WERI-Rb-1 (cell line): ENCODE results near the gene CDH24.

Experiments used
- DNase-seq: peaks from one replicate; pipeline ENCODE4 v3.0.0-alpha.2; 2020
- H3K27ac ChIP-seq: fragments of 250-450 bp; sonication (Bioruptor Pico); 2 replicates; pipeline ENCODE4 v1.5.1; 2020; ENCODE audit warnings: mild to moderate bottlenecking, moderate library complexity
- H3K27me3 ChIP-seq: fragments of 250-450 bp; sonication (Bioruptor Pico); 2 replicates; pipeline ENCODE4 v1.5.1; 2021; ENCODE audit warnings: mild to moderate bottlenecking, low read depth, moderate library complexity; ENCODE audit not compliant: insufficient read depth, severe bottlenecking
- H3K36me3 ChIP-seq: fragments of 250-450 bp; sonication (Bioruptor Pico); 2 replicates; pipeline ENCODE4 v1.5.1; 2020; ENCODE audit warnings: mild to moderate bottlenecking, moderate library complexity
- H3K4me3 ChIP-seq: 2 replicates; pipeline ENCODE4 v1.5.1; 2011; ENCODE audit warnings: low read depth, mild to moderate bottlenecking, control low read depth, low read length
- H3K9me3 ChIP-seq: fragments of 250-450 bp; sonication (Bioruptor Pico); 2 replicates; pipeline ENCODE4 v1.5.1; 2021; ENCODE audit warnings: mild to moderate bottlenecking, moderate library complexity; ENCODE audit not compliant: severe bottlenecking
- CTCF ChIP-seq: IDR thresholded peaks from 2 replicates; pipeline ENCODE4 v1.5.1; 2011; ENCODE audit warnings: low read depth, mild to moderate bottlenecking, control low read depth, inconsistent platforms, low read length

CDH24 gene

GRCh38 chr14:23033251-23033727 lies 24.0 kb downstream of the CDH24 start:
- DNase-seq: no peak
- Histone ChIP-seq H3K27ac (no peak overlapping the region), H3K27me3 (no peaks in the 10 kb centered on the region), H3K4me3 (no peak overlapping the region), H3K36me3 (peaks cover 53% of the 10 kb centered on the region), H3K9me3 (no peaks in the 10 kb centered on the region)
- no peak for TF ChIP-seq CTCF

- Histone ChIP-seq H3K27me3 (no peaks in the 10 kb centered on the region), H3K36me3 (peaks cover 60% of the 10 kb centered on the region), H3K27ac (no peak overlapping the region), H3K9me3 (no peaks in the 10 kb centered on the region), H3K4me3 (no peak overlapping the region)
- no peak for DNase-seq
- TF ChIP-seq CTCF: no peak
Measured at GRCh38 chr14:23030936-23031335, 26.4 kb downstream of the CDH24 start.

GRCh38 chr14:23028799-23029198 lies 28.5 kb downstream of the CDH24 start:
- Histone ChIP-seq H3K36me3 (peaks cover 65% of the 10 kb centered on the region), H3K4me3 (peak overlapping the region; percentile 22), H3K9me3 (no peaks in the 10 kb centered on the region), H3K27me3 (no peaks in the 10 kb centered on the region), H3K27ac (peak overlapping the region; percentile 93)
- no peak for TF ChIP-seq CTCF
- DNase-seq: no peak

- TF ChIP-seq CTCF: no peak
- H3K27me3 ChIP-seq: no peaks in the 10 kb centered on the region
- no peak overlapping the region for H3K4me3 ChIP-seq
- peak; percentile 88 for DNase-seq
- H3K27ac ChIP-seq: peak overlapping the region; percentile 93
- H3K36me3 ChIP-seq: peaks cover 31% of the 10 kb centered on the region
- no peaks in the 10 kb centered on the region for H3K9me3 ChIP-seq
Measured at GRCh38 chr14:23025151-23025814, 32.0 kb downstream of the CDH24 start.

- no peaks in the 10 kb centered on the region for H3K9me3 ChIP-seq
- no peak for TF ChIP-seq CTCF
- peaks cover 25% of the 10 kb centered on the region for H3K36me3 ChIP-seq
- peak overlapping the region; percentile 93 for H3K27ac ChIP-seq
- no peaks in the 10 kb centered on the region for H3K27me3 ChIP-seq
- peak overlapping the region; percentile 13; the same call in 1 of the 2 replicates for H3K4me3 ChIP-seq
- DNase-seq: peak; percentile 86
Measured at GRCh38 chr14:23024612-23025075, 32.7 kb downstream of the CDH24 start.

- no peaks in the 10 kb centered on the region for H3K27me3 ChIP-seq
- H3K4me3 ChIP-seq: no peak overlapping the region
- no peak for DNase-seq
- no peaks in the 10 kb centered on the region for H3K9me3 ChIP-seq
- TF ChIP-seq CTCF: no peak
- peak overlapping the region; percentile 93 for H3K27ac ChIP-seq
- H3K36me3 ChIP-seq: peaks cover 16% of the 10 kb centered on the region
Measured at GRCh38 chr14:23023795-23024152, 33.5 kb downstream of the CDH24 start.
